H1 (cell line): Measurements from ENCODE around the gene LRP5. TPM values are rescaled to one million over a fixed set of nuclear protein-coding genes. Genes with fewer than 3 reads are reported as not detected.

ENCODE experiments used
- CTCF ChIA-PET: fragments of 300-600 bp; sonication (Branson Sonifier 250); formaldehyde crosslinking; loops from one replicate; lab custom pipeline; 2021; ENCODE audit not compliant: partially characterized antibody; lab: Charles Lee
- POLR2A ChIA-PET: fragments of 300-600 bp; sonication (Branson Sonifier 250); formaldehyde crosslinking; loops from one replicate; lab custom pipeline; 2021; ENCODE audit warnings: inconsistent platforms; ENCODE audit not compliant: partially characterized antibody; lab: Charles Lee
- DNase-seq, 2 experiments: peaks; one replicate each; pipeline versions ENCODE4 v3.0.0 to v3.0.0-alpha.2; 2010 to 2022; ENCODE audit warnings: low spot score in 2 of 2, low read depth in 1 of 2, mixed read lengths in 1 of 2
- FAIRE-seq: peaks from 2 replicates; lab custom pipeline; 2011; peaks lifted over from hg19 to GRCh38; lab: Jason Lieb, UNC
- H2AFZ ChIP-seq: 2 replicates; pipeline ENCODE4 v1.8.1; 2012; ENCODE audit warnings: low read length, inconsistent platforms
- H2AK5ac ChIP-seq: 2 replicates; pipeline ENCODE4 v1.6.1; 2013; ENCODE audit warnings: low read depth, low read length
- H2BK120ac ChIP-seq: replicated peaks from 2 replicates; pipeline ENCODE3; 2013; ENCODE audit warnings: low read depth, low read length, inconsistent platforms
- H2BK12ac ChIP-seq: 2 replicates; pipeline ENCODE4 v1.6.1; 2013; ENCODE audit warnings: low read depth, low read length
- H2BK15ac ChIP-seq: 2 replicates; pipeline ENCODE4 v1.6.1; 2013; ENCODE audit warnings: low read length
- H2BK20ac ChIP-seq: 2 replicates; pipeline ENCODE4 v1.6.1; 2013; ENCODE audit warnings: low read length
- H2BK5ac ChIP-seq: 2 replicates; pipeline ENCODE4 v1.6.1; 2013; ENCODE audit warnings: low read depth, low read length
- H3K14ac ChIP-seq: 2 replicates; pipeline ENCODE4 v1.6.1; 2013; ENCODE audit warnings: inconsistent platforms; ENCODE audit not compliant: insufficient read length
- H3K18ac ChIP-seq: 2 replicates; pipeline ENCODE4 v1.6.1; 2013; ENCODE audit warnings: low read length; ENCODE audit errors: extremely low read depth
- H3K23ac ChIP-seq: 2 replicates; pipeline ENCODE4 v1.6.1; 2013; ENCODE audit warnings: inconsistent platforms; ENCODE audit not compliant: insufficient read length
- H3K23me2 ChIP-seq: 2 replicates; pipeline ENCODE4 v1.6.1; 2013; ENCODE audit warnings: low read depth, low read length
- H3K27ac ChIP-seq: 2 replicates; pipeline ENCODE4 v1.6.1; 2011; ENCODE audit warnings: low read depth, low read length, inconsistent platforms
- H3K27me3 ChIP-seq, 4 experiments: replicated peaks in 1 of 4; 1 replicate in 1 of 4; 2 replicates in 3 of 4; pipeline versions ENCODE4 v1.6.1 to v1.8.1; 2011 to 2013; ENCODE audit warnings: low read length in 3 of 4, mild to moderate bottlenecking in 3 of 4, inconsistent platforms in 2 of 4, mixed read lengths in 2 of 4, moderate library complexity in 1 of 4; ENCODE audit not compliant: control insufficient read depth in 3 of 4, insufficient read depth in 3 of 4; ENCODE audit errors: extremely low read depth in 1 of 4
- H3K36me3 ChIP-seq, 4 experiments: 2 replicates each; pipeline versions ENCODE4 v1.6.1 to v1.8.1; 2011 to 2013; ENCODE audit warnings: mild to moderate bottlenecking in 4 of 4, low read length in 3 of 4, moderate library complexity in 2 of 4, control low read depth in 1 of 4, inconsistent platforms in 1 of 4; ENCODE audit not compliant: insufficient read depth in 4 of 4, control insufficient read depth in 2 of 4
- H3K4ac ChIP-seq: replicated peaks from 2 replicates; pipeline ENCODE3; 2013; ENCODE audit warnings: low read length, low read depth, mixed read lengths, inconsistent platforms; ENCODE audit not compliant: insufficient read length
- H3K4me1 ChIP-seq, 4 experiments: replicated peaks in 1 of 4; 1 replicate in 1 of 4; 2 replicates in 3 of 4; pipeline versions ENCODE4 v1.6.1 to v1.8.1; 2011 to 2013; ENCODE audit warnings: low read length in 3 of 4, inconsistent platforms in 2 of 4, mixed read lengths in 1 of 4; ENCODE audit not compliant: insufficient read depth in 4 of 4, control insufficient read depth in 3 of 4
- H3K4me2 ChIP-seq, 2 experiments: 2 replicates each; pipeline versions ENCODE4 v1.6.1 to v1.8.1; 2011 to 2013; ENCODE audit warnings: low read depth in 2 of 2, low read length in 2 of 2, control low read depth in 1 of 2, inconsistent platforms in 1 of 2, mild to moderate bottlenecking in 1 of 2; ENCODE audit not compliant: insufficient read depth in 1 of 2
- H3K4me3 ChIP-seq, 4 experiments: fragments of 200-600, 300-600 bp in 1 of 4; sonication (generic), shearing (Covaris generic), sonication (Bioruptor Twin) in 1 of 4; 2 replicates each; pipeline versions ENCODE4 v1.5.1 to v1.8.1; 2011 to 2016; ENCODE audit warnings: low read length in 4 of 4, low read depth in 3 of 4, control low read depth in 2 of 4, inconsistent platforms in 2 of 4, mild to moderate bottlenecking in 2 of 4, mixed read lengths in 1 of 4, moderate library complexity in 1 of 4; ENCODE audit not compliant: insufficient read depth in 2 of 4; ENCODE audit errors: extremely low read depth in 1 of 4
- H3K56ac ChIP-seq: replicated peaks from 2 replicates; pipeline ENCODE3; 2013; ENCODE audit warnings: low read depth, mild to moderate bottlenecking, mixed read lengths, low read length, inconsistent platforms; ENCODE audit not compliant: insufficient read length
- H3K79me1 ChIP-seq: 2 replicates; pipeline ENCODE4 v1.6.1; 2013; ENCODE audit warnings: low read depth, low read length, control low read depth
- H3K79me2 ChIP-seq, 2 experiments: 2 replicates each; pipeline versions ENCODE4 v1.6.1 to v1.8.1; 2012 to 2013; ENCODE audit warnings: low read length in 2 of 2, mild to moderate bottlenecking in 2 of 2, inconsistent platforms in 1 of 2; ENCODE audit not compliant: insufficient read depth in 2 of 2, control insufficient read depth in 1 of 2
- H3K9ac ChIP-seq, 4 experiments: replicated peaks in 1 of 4; 1 replicate in 1 of 4; 2 replicates in 3 of 4; pipeline versions ENCODE4 v1.6.1 to v1.8.1; 2011 to 2013; ENCODE audit warnings: low read depth in 3 of 4, low read length in 3 of 4, control low read depth in 2 of 4, mild to moderate bottlenecking in 2 of 4, moderate library complexity in 2 of 4, inconsistent platforms in 1 of 4; ENCODE audit errors: extremely low read depth in 1 of 4
- H3K9me3 ChIP-seq, 2 experiments: 2 replicates each; pipeline versions ENCODE4 v1.6.1 to v1.8.1; 2012 to 2013; ENCODE audit warnings: mild to moderate bottlenecking in 2 of 2, moderate library complexity in 2 of 2, control low read depth in 1 of 2, inconsistent platforms in 1 of 2, low read depth in 1 of 2, low read length in 1 of 2, mixed read lengths in 1 of 2; ENCODE audit not compliant: insufficient read depth in 2 of 2
- H4K20me1 ChIP-seq, 2 experiments: replicated peaks in 1 of 2; 2 replicates each; pipeline versions ENCODE3 to v1.8.1; 2011 to 2013; ENCODE audit warnings: inconsistent platforms in 2 of 2, low read length in 2 of 2, mild to moderate bottlenecking in 1 of 2; ENCODE audit not compliant: insufficient read depth in 2 of 2, control insufficient read depth in 1 of 2
- H4K5ac ChIP-seq: 2 replicates; pipeline ENCODE4 v1.6.1; 2013; ENCODE audit warnings: low read length, low read depth, mixed read lengths, inconsistent platforms; ENCODE audit not compliant: insufficient read length
- H4K8ac ChIP-seq: 2 replicates; pipeline ENCODE4 v1.8.0; 2013; ENCODE audit warnings: mild to moderate bottlenecking, moderate library complexity, low read length, inconsistent platforms; ENCODE audit not compliant: insufficient read depth; ENCODE audit errors: extremely low read depth
- H4K91ac ChIP-seq: replicated peaks from 2 replicates; pipeline ENCODE3; 2013; ENCODE audit warnings: low read length, mixed read lengths, inconsistent platforms; ENCODE audit not compliant: insufficient read length
- ATF3 ChIP-seq: IDR thresholded peaks from 2 replicates; pipeline ENCODE4 v1.6.1; 2011; ENCODE audit warnings: low read depth, mild to moderate bottlenecking, low read length; ENCODE audit not compliant: insufficient read depth
- CBX8 ChIP-seq: fragments of 300-800, 300-1000 bp; sonication (generic); IDR thresholded peaks from 2 replicates; pipeline ENCODE4 v1.7.1; 2016; ENCODE audit warnings: low read depth, low read length, borderline replicate concordance
- HDAC6 ChIP-seq: IDR thresholded peaks from one replicate; pipeline ENCODE4 v1.7.1; 2012; ENCODE audit warnings: low read depth, mild to moderate bottlenecking, inconsistent platforms, low read length, moderate library complexity
- NANOG ChIP-seq: IDR thresholded peaks from 2 replicates; pipeline ENCODE4 v1.6.1; 2011; ENCODE audit warnings: low read length, low read depth, mild to moderate bottlenecking, inconsistent platforms; ENCODE audit not compliant: insufficient read depth, poor library complexity, severe bottlenecking
- RNF2 ChIP-seq: fragments of 200-900, 300-1000 bp; sonication (generic); IDR thresholded peaks from 2 replicates; pipeline ENCODE4 v1.7.1; 2016; ENCODE audit warnings: borderline replicate concordance, low read depth, mild to moderate bottlenecking, antibody characterized with exemption, low read length; ENCODE audit not compliant: poor library complexity, severe bottlenecking; ENCODE audit errors: missing control alignments
- TBP ChIP-seq: IDR thresholded peaks from 2 replicates; pipeline ENCODE4 v1.6.1; 2011; ENCODE audit warnings: low read depth, low read length, improper control_type of control experiment
- WGBS, 2 experiments: shearing (Covaris generic) in 1 of 2; methylation state at CpG; one replicate each; pipeline versions ENCODE4 v1.1.6 to v1.1.7; 2013 to 2015; ENCODE audit warnings: low lambda C conversion rate in 2 of 2, mixed read lengths in 2 of 2, inconsistent platforms in 1 of 2, low coverage in 1 of 2, missing lambda C conversion rate in 1 of 2; ENCODE audit not compliant: insufficient replicate concordance in 2 of 2, insufficient coverage in 1 of 2, insufficient read length in 1 of 2; ENCODE audit errors: extremely low coverage in 1 of 2, missing lambda C conversion rate in 1 of 2; 5-methylcytosine and 5-hydroxymethylcytosine counted together
- polyA plus RNA-seq, 7 experiments: library from polyadenylated mRNA; depleted of rRNA in 3 of 7; stranded (reverse) in 5 of 7; unstranded in 2 of 7; fragments of >200 nt in 5 of 7; fragments of 200-250 nt in 2 of 7; gene quantifications; 1 replicate in 5 of 7; 2 replicates in 1 of 7; 4 replicates in 1 of 7; pipeline versions ENCODE4 v1.2.1 to v1.2.3, GENCODE V29; 2011 to 2013; ENCODE audit warnings: missing spikeins in 2 of 7, mixed read lengths in 2 of 7
- total RNA-seq: library from RNA; stranded (reverse); fragmentation: NEBNext Ultra II Directional; extraction: Animal tissue kit (Norgen Biotek cat#: 25700); gene quantifications from 2 replicates; pipeline ENCODE4 v1.2.1, GENCODE V29; 2021

The LRP5 gene
- total and polyA plus RNA-seq, 2 of the 8 experiments (the other 6 are each of a cell fraction or from before 2014, with no cell fraction given): 19.0 to 38.9 TPM

- Histone ChIP-seq H2BK120ac (no peak overlapping the region), H3K27ac (no peak overlapping the region; the same call in 1 of the 2 replicates), H3K14ac (no peak overlapping the region), H3K27me3 (no peaks in the 10 kb centered on the region), H3K79me2 (peaks cover 0 to 56% of the 10 kb centered on the region in 2 experiments; a peak in 3 of 4 replicates), H3K4me3 (no peak overlapping the region), H3K36me3 (no peaks in the 10 kb centered on the region), H2BK12ac (peak overlapping the region; percentile 4; the same call in 1 of the 2 replicates), H3K56ac (no peak overlapping the region), H2BK5ac (peak overlapping the region; percentile 82; the same call in 1 of the 2 replicates), H3K4me2 (peak overlapping the region; percentile 14 to 42; a peak in 3 of 4 replicates), H3K9ac (no peak overlapping the region), H4K5ac (no peak overlapping the region), H3K23me2 (no peaks in the 10 kb centered on the region), H4K91ac (peak overlapping the region; percentile 86), H2BK15ac (no peak overlapping the region), H4K20me1 (no peaks in the 10 kb centered on the region), H4K8ac (no peak overlapping the region; the same call in 1 of the 2 replicates), H3K23ac (no peak overlapping the region), H3K9me3 (no peaks in the 10 kb centered on the region), H3K18ac (peak overlapping the region; percentile 40; the same call in 1 of the 2 replicates), H3K79me1 (peaks cover 16% of the 10 kb centered on the region), H2AK5ac (0 out of 2 replicates have a peak overlapping the region, but pooled peaks have one; percentile 78), H2AFZ (no peak overlapping the region), H3K4me1 (peaks cover 31 to 56% (median 40%) of the 10 kb centered on the region in 4 experiments), H3K4ac (no peak overlapping the region), H2BK20ac (peak overlapping the region; percentile 13; the same call in 1 of the 2 replicates)
- ChIA-PET POLR2A (interaction anchor here (0.8 to 2.4 kb wide), 3 partner anchors 11 to 49 kb away, joined by 3 to 8 read pairs (median 5); no protein-coding TSS in a partner anchor), CTCF (interaction anchor here (1.0 to 2.2 kb wide), 7 partner anchors 11 to 114 kb away, joined by 3 to 9 read pairs (median 5); no protein-coding TSS in a partner anchor)
- FAIRE-seq (no peak), DNase-seq (no peak)
- TF ChIP-seq RNF2 (no peak), HDAC6 (no peak), TBP (no peak), NANOG (no peak), ATF3 (no peak), CBX8 (no peak)
- WGBS, 2 experiments: 68% methylated on average over 14 of the region's 14 CpGs; no CpG with 5 or more reads in 1 of the 2 experiments
Observed at GRCh38 chr11:68331338-68331947, 19.1 kb downstream of the LRP5 start.
